HFFc6 (cell line): ENCODE measurements around the gene UQCR10. TPM values are rescaled to one million over a fixed set of nuclear protein-coding genes. Genes with fewer than 3 reads are reported as not detected.
A peak's percentile ranks its signal among the peaks of the same experiment; 100 is the strongest.

Experiments used
- DNase-seq: peaks from one replicate; pipeline ENCODE4 v3.0.0-alpha.2; 2018
- H3K27ac Mint-ChIP-seq: 2 replicates; pipeline ENCODE4 v1.8.0; 2020; ENCODE audit warnings: mild to moderate bottlenecking, mixed read lengths
- H3K27me3 Mint-ChIP-seq: 2 replicates; pipeline ENCODE4 v1.8.0; 2021; ENCODE audit warnings: mild to moderate bottlenecking, moderate library complexity, mixed read lengths; ENCODE audit not compliant: insufficient read depth
- H3K36me3 Mint-ChIP-seq: 2 replicates; pipeline ENCODE4 v1.8.0; 2021; ENCODE audit warnings: low read depth, mixed read lengths
- H3K4me1 Mint-ChIP-seq: 2 replicates; pipeline ENCODE4 v1.8.0; 2020; ENCODE audit warnings: low read depth, mixed read lengths
- H3K4me3 Mint-ChIP-seq: 2 replicates; pipeline ENCODE4 v1.8.0; 2020; ENCODE audit warnings: mild to moderate bottlenecking, moderate library complexity, mixed read lengths
- H3K9me3 Mint-ChIP-seq: 2 replicates; pipeline ENCODE4 v1.8.0; 2020; ENCODE audit warnings: mild to moderate bottlenecking, mixed read lengths
- CTCF ChIP-seq: fragments of 200-600 bp; sonication (generic); IDR thresholded peaks from 2 replicates; pipeline ENCODE4 v1.5.0; 2021; ENCODE audit warnings: antibody characterized with exemption, mild to moderate bottlenecking
- total RNA-seq, 6 experiments: library from RNA; stranded (reverse); fragmentation: NEBNext Ultra II Directional; extraction: Animal tissue kit (Norgen Biotek cat#: 25700); gene quantifications; 2 replicates in 1 of 6; 3 replicates in 5 of 6; pipeline ENCODE4 v1.2.3, GENCODE V29; 2021

Gene UQCR10
- total RNA-seq, 6 experiments from 2014 or later: 137 to 153 (median 150) TPM

- no peak for DNase-seq
- Mint-ChIP-seq H3K27me3 (peaks cover 8% of the 10 kb centered on the region), H3K27ac (no peak overlapping the region), H3K4me1 (no peaks in the 10 kb centered on the region), H3K9me3 (no peaks in the 10 kb centered on the region), H3K36me3 (no peaks in the 10 kb centered on the region), H3K4me3 (no peak overlapping the region)
- no peak for TF ChIP-seq CTCF
These were observed 40.5 kb upstream of the UQCR10 start for GRCh38 chr22:29726512-29727130.

- peaks cover 6% of the 10 kb centered on the region for H3K27me3 Mint-ChIP-seq
- DNase-seq: no peak
- no peaks in the 10 kb centered on the region for H3K4me1 Mint-ChIP-seq
- H3K4me3 Mint-ChIP-seq: no peak overlapping the region
- H3K27ac Mint-ChIP-seq: no peak overlapping the region
- no peaks in the 10 kb centered on the region for H3K9me3 Mint-ChIP-seq
- peak; percentile 70 for TF ChIP-seq CTCF
- H3K36me3 Mint-ChIP-seq: no peaks in the 10 kb centered on the region
These were observed 40.0 kb upstream of the UQCR10 start for GRCh38 chr22:29727131-29727523.

GRCh38 chr22:29729161-29729560, 38.0 kb upstream of the UQCR10 start:
- H3K27me3 Mint-ChIP-seq: peaks cover 4% of the 10 kb centered on the region; the same call in 1 of the 2 replicates

GRCh38 chr22:29731058-29731850, 35.9 kb upstream of the UQCR10 start:
- TF ChIP-seq CTCF: no peak
- DNase-seq: no peak

More at GRCh38 chr22:29729161-29729560, 38.0 kb upstream of the UQCR10 start:
- H3K4me3 Mint-ChIP-seq: no peak overlapping the region
- H3K27ac Mint-ChIP-seq: no peak overlapping the region
- no peaks in the 10 kb centered on the region for H3K4me1 Mint-ChIP-seq
- H3K36me3 Mint-ChIP-seq: no peaks in the 10 kb centered on the region
- TF ChIP-seq CTCF: no peak
- DNase-seq: no peak
- H3K9me3 Mint-ChIP-seq: no peaks in the 10 kb centered on the region

GRCh38 chr22:29732883-29733282, 34.3 kb upstream of the UQCR10 start:
- no peak overlapping the region for H3K27ac Mint-ChIP-seq
- no peak for DNase-seq
- no peak overlapping the region for H3K4me3 Mint-ChIP-seq
- no peaks in the 10 kb centered on the region for H3K9me3 Mint-ChIP-seq
- H3K36me3 Mint-ChIP-seq: no peaks in the 10 kb centered on the region
- no peaks in the 10 kb centered on the region; the same call in 1 of the 2 replicates for H3K27me3 Mint-ChIP-seq
- no peak for TF ChIP-seq CTCF
- H3K4me1 Mint-ChIP-seq: no peaks in the 10 kb centered on the region

More at GRCh38 chr22:29731058-29731850, 35.9 kb upstream of the UQCR10 start:
- no peaks in the 10 kb centered on the region for H3K36me3 Mint-ChIP-seq
- H3K27me3 Mint-ChIP-seq: no peaks in the 10 kb centered on the region
- no peaks in the 10 kb centered on the region for H3K9me3 Mint-ChIP-seq
- no peaks in the 10 kb centered on the region for H3K4me1 Mint-ChIP-seq
- H3K4me3 Mint-ChIP-seq: no peak overlapping the region
- no peak overlapping the region for H3K27ac Mint-ChIP-seq
